Effector memory CD8-positive, alpha-beta T cell (primary cell): ENCODE data around the gene KCP.
"Not testable (repeated sequence)": the region's sequence is repeated elsewhere in the genome, so short reads cannot be mapped to it uniquely, and the experiment has no call there.

Experiments
- ATAC-seq: fragments of 150-1000 bp; cut with Tn5 transposase; replicated peaks from 2 replicates; pipeline ENCODE4 v1.10.0; 2021; ENCODE audit warnings: mild to moderate bottlenecking, moderate library complexity
- DNase-seq, 3 experiments: peaks; one replicate each; pipeline ENCODE4 v3.0.0; 2021
- H3K27ac Mint-ChIP-seq, 2 donors: one replicate each; pipeline ENCODE4 v1.8.0; 2022; ENCODE audit warnings: mild to moderate bottlenecking in 2 of 2, mixed read lengths in 2 of 2, moderate library complexity in 2 of 2
- H3K27me3 Mint-ChIP-seq, 2 donors: one replicate each; pipeline ENCODE4 v1.8.0; 2022; ENCODE audit warnings: mixed read lengths in 2 of 2
- H3K36me3 Mint-ChIP-seq: one replicate; pipeline ENCODE4 v1.8.0; 2022; ENCODE audit warnings: mild to moderate bottlenecking, moderate library complexity, mixed read lengths; ENCODE audit not compliant: insufficient read depth
- H3K4me1 Mint-ChIP-seq, 2 donors: one replicate each; pipeline ENCODE4 v1.8.0; 2022; ENCODE audit warnings: low read depth in 2 of 2, mixed read lengths in 2 of 2
- H3K4me3 Mint-ChIP-seq, 2 donors: one replicate each; pipeline ENCODE4 v1.8.0; 2022; ENCODE audit warnings: mild to moderate bottlenecking in 2 of 2, mixed read lengths in 2 of 2, moderate library complexity in 2 of 2
- H3K9me3 Mint-ChIP-seq, 2 donors: one replicate each; pipeline ENCODE4 v1.8.0; 2022; ENCODE audit warnings: mixed read lengths in 2 of 2

Gene KCP

DNA sequence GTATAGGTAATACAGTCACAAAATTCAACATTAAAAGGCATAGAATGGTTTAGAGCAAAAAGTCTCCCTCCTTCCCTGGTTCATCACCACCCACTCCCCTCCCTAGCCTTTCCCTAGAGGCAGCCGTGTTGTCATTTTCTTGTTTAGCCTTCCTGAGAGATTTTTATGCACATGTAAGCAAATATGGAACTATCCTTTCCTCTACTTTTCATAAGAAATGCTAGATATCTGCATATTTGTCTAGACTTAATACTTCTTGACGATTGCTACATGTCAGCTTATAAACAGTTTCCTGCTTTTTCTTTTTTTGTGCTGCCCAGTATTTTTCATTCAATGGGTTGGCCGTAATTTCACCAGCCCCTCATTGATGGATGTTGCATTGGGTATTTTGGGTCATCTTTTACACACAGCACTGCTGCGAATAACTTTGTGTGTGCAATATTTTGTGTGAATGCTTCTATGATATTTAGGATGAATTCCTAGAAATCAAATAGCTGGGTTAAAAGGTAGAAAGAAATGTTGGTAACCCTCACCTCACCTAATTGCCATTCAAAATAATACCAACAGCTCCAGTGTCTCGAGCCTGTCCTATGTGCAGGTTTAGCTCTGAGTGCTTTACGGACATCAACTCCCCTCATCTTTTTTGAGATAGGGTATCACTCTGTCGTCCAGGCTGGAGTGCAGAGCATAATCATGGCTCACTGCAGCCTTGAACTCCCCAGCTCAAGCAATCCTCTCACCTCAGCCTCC is 34.2 kb upstream of the KCP start:
- peaks cover 14% of the 10 kb centered on the region for H3K36me3 Mint-ChIP-seq
- no peaks in the 10 kb centered on the region for H3K9me3 Mint-ChIP-seq
- DNase-seq (no peak), ATAC-seq (no peak)
- peaks cover 9 to 19% of the 10 kb centered on the region in 2 donors for H3K4me1 Mint-ChIP-seq
- H3K27me3 Mint-ChIP-seq = no peaks in the 10 kb centered on the region
- no peak overlapping the region for H3K27ac Mint-ChIP-seq
- H3K4me3 Mint-ChIP-seq = no peak overlapping the region

DNA sequence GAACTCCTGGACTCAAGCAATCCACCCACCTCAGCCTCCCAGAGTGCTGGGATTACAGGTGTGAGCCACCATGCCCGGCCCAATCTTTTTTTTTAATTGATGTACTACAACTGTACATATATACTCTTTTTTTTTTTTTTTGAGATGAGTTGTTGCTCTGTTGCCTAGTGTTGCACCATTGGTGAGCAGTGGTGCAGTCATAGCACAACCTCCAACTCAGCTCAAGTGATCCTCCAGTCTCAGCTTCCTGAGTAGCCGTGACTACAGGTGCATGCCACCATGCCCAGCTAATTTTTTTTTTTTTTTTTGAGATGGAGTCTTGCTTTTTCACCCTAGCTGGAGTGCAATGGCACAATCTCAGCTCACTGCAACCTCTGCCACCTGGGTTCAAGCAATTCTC is 32.7 kb upstream of the KCP start:
- not testable (repeated sequence) for H3K4me3 Mint-ChIP-seq, H3K9me3 Mint-ChIP-seq, H3K27ac Mint-ChIP-seq, DNase-seq, ATAC-seq, H3K27me3 Mint-ChIP-seq
- Mint-ChIP-seq H3K4me1 (peaks cover 14 to 23% of the 10 kb centered on the region in 2 donors), H3K36me3 (peaks cover 14% of the 10 kb centered on the region)

DNA sequence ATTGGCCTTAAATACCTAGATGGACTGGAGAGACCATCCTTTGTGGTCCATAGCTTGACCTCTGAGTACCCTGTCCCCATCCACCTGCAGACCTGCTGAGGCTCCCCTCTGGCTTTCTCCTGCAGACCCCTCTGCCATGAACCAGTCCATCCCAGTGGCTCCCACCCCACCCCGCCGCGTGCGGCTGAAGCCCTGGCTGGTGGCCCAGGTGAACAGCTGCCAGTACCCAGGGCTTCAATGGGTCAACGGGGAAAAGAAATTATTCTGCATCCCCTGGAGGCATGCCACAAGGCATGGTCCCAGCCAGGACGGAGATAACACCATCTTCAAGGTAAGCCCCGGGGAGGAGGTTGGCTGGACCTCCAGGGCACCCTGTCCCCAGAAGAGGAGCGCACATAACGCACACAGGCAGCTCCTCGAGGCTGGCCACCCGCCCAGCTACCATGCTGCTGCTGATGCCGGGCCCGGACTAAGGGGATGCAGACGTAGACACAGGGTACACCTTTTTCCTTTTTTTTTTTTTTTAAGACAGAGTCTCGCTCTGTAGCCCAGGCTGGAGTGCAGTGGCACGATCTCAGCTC is 31.5 kb upstream of the KCP start:
- H3K27ac Mint-ChIP-seq = peak overlapping the region in 1 of 2 donors; percentile 65
- no peaks in the 10 kb centered on the region for H3K9me3 Mint-ChIP-seq
- H3K4me3 Mint-ChIP-seq = no peak overlapping the region
- H3K36me3 Mint-ChIP-seq = peaks cover 15% of the 10 kb centered on the region
- ATAC-seq (no peak), DNase-seq (no peak)
- H3K27me3 Mint-ChIP-seq = peaks cover 5 to 15% of the 10 kb centered on the region in 2 donors
- H3K4me1 Mint-ChIP-seq = peaks cover 18 to 27% of the 10 kb centered on the region in 2 donors

DNA sequence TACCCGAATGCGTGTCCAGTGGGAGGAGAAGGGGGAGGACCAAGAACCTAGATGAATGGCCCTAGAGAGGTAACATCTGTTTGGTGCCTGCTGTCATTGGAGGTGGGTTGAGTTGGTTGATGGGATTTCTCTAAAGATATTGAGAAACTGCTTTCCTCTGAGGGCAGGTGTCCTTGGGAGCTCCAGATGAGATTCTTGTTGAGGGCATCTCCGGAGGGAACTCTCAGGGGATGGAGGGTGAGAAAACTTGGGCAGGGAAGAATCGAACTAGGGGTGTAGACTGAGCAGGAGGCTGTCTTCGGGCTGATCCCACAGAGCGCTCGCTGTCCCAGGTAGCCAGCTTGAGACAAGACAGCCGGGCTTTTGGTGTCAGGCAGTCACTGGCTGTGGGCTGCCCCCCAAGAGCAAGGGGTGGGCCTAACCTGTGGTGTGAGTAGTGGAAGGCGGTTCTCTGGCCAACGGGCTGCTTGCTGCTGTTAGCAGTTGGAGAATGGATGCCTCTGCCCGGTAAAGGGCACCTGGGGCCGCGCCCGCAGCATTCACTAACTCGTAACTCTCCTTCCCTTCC is 30.9 kb upstream of the KCP start:
- Mint-ChIP-seq H3K4me1 (peaks cover 21 to 29% of the 10 kb centered on the region in 2 donors), H3K4me3 (peak overlapping the region; percentile 30 to 80), H3K36me3 (peaks cover 18% of the 10 kb centered on the region), H3K9me3 (no peaks in the 10 kb centered on the region), H3K27ac (peak overlapping the region; percentile 40 to 65), H3K27me3 (peaks cover 9 to 22% of the 10 kb centered on the region in 2 donors)
- DNase-seq = no peak
- no peak for ATAC-seq

DNA sequence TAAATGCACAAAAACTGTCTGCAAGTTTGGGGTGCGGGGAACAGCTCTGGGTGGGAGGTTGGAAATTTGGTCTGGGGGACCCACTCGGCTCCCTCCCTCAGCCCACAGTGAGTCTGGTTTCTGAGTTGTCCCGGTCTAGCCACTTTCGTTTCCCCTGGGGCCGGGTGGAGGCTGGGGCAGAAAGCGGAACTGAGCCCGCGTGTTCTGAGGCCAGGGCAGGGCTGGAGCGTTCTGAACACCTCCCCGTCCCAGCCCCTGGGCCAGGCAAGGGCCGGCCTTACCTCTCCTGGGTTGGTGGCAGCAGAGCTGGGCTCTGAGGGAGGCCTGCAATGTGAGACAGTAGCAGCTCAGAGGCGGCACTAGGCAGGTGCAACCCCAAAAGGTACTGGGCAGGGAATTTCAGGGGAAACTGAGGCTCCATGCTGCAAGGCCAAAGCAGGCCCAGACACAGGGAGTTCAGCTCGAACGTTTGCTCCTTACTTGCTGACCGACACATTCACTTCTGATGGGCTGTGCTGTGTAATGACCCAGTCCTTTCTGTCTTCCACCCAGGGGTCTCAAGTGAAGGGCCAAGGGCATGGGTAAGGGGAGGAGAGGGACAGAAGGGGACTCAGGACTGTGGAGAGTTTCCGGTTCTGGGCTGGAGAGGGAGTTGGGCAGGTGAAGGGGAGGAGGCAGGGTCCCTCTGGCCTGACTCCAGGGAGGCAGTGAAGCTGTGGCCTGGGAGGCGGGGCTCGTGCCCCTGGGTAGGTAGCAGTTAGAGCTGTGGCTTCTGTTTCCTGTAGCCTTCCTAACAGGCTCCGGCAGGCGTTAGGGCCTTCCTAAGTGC is 30.2 kb upstream of the KCP start:
- H3K36me3 Mint-ChIP-seq = peaks cover 18% of the 10 kb centered on the region

DNA sequence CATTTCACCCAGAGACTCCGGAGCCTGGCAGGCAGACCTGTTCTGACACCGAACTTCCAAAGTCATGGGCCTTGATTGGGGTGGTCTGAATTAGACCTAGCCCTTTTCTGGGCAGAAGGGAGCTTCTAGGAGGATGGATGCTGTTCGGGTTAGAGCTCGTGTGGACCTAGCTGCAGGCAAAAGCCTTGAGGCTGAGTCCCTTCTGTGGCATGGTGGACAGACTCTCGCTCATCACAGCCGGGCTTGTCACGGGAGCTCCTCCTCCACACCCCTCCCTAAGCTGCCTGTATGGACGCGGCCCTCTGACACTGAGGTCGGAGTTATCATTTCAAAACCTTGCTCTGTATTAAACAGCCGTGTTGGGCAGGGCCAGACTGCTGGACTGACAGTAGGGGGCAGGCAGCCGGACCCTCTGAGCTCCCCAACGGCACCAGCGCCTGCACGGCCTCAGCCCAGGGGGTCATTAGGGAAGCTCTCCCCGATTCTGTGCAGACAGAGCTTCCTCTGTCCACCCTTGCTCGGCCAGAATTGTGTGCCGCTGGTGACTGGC is 29.4 kb upstream of the KCP start:
- H3K4me1 Mint-ChIP-seq = peaks cover 21 to 29% of the 10 kb centered on the region in 2 donors
- H3K27ac Mint-ChIP-seq = peak overlapping the region in 1 of 2 donors; percentile 65
- ATAC-seq (no peak), DNase-seq (no peak)
- no peaks in the 10 kb centered on the region for H3K9me3 Mint-ChIP-seq
- H3K36me3 Mint-ChIP-seq = peaks cover 11% of the 10 kb centered on the region
- peak overlapping the region; percentile 80 to 88 for H3K4me3 Mint-ChIP-seq
- H3K27me3 Mint-ChIP-seq = peaks cover 9 to 22% of the 10 kb centered on the region in 2 donors

More for the DNA sequence above, 30.2 kb upstream of the KCP start:
- Mint-ChIP-seq H3K4me1 (peaks cover 21 to 29% of the 10 kb centered on the region in 2 donors), H3K27ac (peak overlapping the region; percentile 40 to 65), H3K27me3 (peaks cover 9 to 22% of the 10 kb centered on the region in 2 donors), H3K9me3 (no peaks in the 10 kb centered on the region), H3K4me3 (peak overlapping the region; percentile 30 to 80)
- ATAC-seq (peak; percentile 40), DNase-seq (no peak)

DNA sequence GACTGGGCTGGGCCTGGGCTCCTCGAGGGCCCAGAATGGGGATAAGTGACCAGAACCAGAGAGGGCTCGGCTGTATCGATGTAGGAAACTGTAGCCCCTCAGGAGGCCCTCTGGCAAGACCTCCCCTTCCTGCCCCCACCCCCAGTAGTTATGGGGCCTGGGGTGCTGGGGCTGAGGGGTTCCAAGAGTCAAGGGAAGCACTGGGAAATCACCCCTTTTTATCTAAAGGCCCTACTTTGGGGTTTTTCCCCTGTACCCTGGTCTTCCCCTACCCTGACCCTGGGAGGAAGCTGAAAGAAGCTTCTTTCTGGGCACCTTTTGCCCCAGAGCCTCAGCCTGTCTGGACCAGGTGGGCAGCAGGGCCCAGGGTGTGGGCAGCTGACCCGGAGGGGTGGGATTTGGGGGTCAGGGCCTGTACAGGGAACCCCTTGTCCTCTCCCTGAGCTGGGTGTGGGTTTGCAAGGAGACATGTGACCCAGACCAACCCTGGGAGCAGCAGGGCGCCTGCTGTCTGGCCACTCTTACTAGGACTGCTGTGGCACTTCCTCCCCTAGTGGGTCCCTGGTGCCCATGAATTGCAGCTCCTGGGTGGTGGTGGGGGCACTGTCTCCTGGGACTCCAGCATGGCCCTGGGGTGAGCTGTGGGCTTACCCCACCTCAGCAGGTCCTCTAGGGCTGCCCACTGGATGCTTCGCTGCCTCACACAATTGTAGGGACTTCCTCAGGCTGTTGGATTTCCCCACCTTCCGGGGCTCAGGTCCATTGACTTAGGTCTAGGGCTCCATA is 28.8 kb upstream of the KCP start:
- Mint-ChIP-seq H3K36me3 (peaks cover 11% of the 10 kb centered on the region), H3K4me1 (peaks cover 21 to 29% of the 10 kb centered on the region in 2 donors), H3K27ac (peak overlapping the region in 1 of 2 donors; percentile 65), H3K4me3 (peak overlapping the region; percentile 80 to 88), H3K27me3 (peaks cover 9 to 22% of the 10 kb centered on the region in 2 donors), H3K9me3 (no peaks in the 10 kb centered on the region)
- ATAC-seq = peak; percentile 57
- DNase-seq = no peak

DNA sequence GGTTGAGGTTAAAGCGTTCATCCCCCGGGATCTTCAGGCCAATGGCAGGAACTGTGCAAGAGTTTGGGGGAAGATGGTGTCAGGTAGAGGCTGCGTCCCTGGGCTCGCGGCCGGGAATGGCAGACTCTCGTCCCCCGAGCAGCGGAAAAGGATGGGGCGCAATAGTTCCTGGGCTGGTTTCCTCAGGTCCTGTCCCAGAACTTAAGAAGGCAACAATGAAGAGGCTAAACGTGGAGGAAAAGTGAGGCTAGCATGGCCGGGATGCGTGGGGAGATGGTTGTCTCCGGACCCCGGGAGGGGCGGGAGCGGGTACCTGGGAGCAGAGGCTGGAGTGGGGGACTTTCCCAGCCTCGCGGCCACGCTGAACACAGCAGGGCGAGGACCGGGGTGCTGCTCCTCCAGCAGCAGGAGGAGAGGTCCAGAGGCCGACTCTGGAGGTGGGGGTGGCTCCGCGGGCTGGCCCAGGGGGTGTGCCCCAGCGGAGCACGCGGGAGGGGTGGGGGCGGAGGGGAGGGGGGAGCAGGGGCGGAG is 28.1 kb upstream of the KCP start:
- H3K4me3 Mint-ChIP-seq = peak overlapping the region; percentile 80 to 88
- no peaks in the 10 kb centered on the region for H3K9me3 Mint-ChIP-seq
- peaks cover 9 to 22% of the 10 kb centered on the region in 2 donors for H3K27me3 Mint-ChIP-seq
- H3K4me1 Mint-ChIP-seq = peaks cover 21 to 29% of the 10 kb centered on the region in 2 donors
- H3K36me3 Mint-ChIP-seq = peaks cover 11% of the 10 kb centered on the region
- ATAC-seq (peak; percentile 38), DNase-seq (no peak)
- H3K27ac Mint-ChIP-seq = peak overlapping the region; percentile 65 to 89

DNA sequence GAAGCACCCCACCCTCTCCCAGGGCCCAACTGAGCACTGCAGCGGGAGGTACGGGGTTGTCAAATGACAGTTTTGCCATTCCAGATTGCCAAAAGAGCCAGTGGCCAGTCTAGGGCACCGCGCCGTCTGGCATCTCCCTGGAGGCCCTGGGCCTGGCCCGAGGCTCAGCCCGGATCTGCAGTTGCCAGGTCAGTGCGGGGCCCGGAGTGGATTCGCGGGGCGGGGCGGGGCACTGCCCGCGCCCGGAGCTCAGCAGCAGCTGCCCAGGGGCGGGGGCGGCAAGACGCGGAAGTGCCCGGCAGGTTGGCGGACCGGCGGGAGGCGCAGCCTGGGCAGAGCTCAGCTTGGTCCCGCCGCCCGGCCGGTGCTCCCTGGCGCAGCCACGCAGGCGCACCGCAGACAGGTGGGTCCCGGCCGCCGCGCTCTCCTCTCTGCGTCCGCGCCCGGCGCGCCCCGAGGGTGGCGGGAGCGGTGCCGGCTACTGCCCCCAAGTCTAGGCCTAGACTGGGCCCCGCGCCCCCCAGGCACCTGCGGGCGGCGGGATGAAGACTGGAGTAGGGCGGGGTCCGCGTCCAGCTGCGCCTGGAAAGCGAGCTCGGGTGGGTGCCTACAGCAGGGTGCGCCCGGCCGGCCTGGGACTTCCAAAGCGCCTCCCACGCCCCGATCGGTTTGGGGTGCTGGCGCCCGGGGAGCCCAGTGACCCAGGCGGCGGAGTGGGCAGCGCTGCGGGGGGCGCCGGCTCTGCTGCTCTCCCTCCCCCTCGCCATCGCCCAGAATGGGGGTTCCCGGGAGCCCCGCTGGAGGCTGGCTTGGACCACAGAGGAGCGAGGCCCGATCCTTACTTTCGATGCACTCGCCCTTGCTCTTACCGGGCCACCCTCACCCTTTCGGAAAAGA is 27.4 kb upstream of the KCP start, which contains the start of gene IRF5:
Gene IRF5, plus strand, starts transcription at position 281 of the 897 bp plus-strand sequence. CDS start 4,155 bp downstream, outside the sequence.
- peak within 1 kb of the TSS; percentile 65 to 89 for H3K27ac Mint-ChIP-seq
- peaks cover 11% of the 10 kb centered on the region for H3K36me3 Mint-ChIP-seq
- DNase-seq (no peak), ATAC-seq (peak; percentile 21)
- no peaks in the 10 kb centered on the region for H3K9me3 Mint-ChIP-seq
- peak within 1 kb of the TSS; percentile 80 to 88 for H3K4me3 Mint-ChIP-seq
- peaks cover 9 to 22% of the 10 kb centered on the region in 2 donors for H3K27me3 Mint-ChIP-seq
- peaks cover 27 to 35% of the 10 kb centered on the region in 2 donors for H3K4me1 Mint-ChIP-seq

DNA sequence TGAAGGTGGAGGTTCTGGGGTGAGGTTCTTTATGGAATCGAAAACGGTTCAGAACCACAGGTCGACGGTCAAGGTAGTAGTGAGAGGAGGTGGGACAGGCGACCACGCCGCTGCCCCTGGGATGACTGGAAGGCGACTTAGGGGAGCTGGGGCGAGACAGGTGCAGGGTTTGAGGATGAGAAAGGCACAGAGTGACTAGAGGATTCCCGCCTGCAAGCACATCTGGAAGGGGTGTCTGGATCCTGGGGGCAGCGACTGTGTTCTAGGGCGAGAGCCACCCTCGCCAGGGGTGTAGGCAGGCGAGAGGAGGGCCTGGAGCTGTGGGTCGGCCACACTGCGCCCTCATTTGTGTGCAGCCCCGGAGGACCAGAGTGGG is 26.8 kb upstream of the KCP start:
- H3K9me3 Mint-ChIP-seq = no peaks in the 10 kb centered on the region
- ATAC-seq (no peak), DNase-seq (no peak)
- peak overlapping the region; percentile 12 to 61 for H3K27ac Mint-ChIP-seq
- peaks cover 27 to 41% of the 10 kb centered on the region in 2 donors for H3K4me1 Mint-ChIP-seq
- H3K36me3 Mint-ChIP-seq = peaks cover 11% of the 10 kb centered on the region
- peaks cover 9 to 22% of the 10 kb centered on the region in 2 donors for H3K27me3 Mint-ChIP-seq
- peak overlapping the region; percentile 80 to 88 for H3K4me3 Mint-ChIP-seq

DNA sequence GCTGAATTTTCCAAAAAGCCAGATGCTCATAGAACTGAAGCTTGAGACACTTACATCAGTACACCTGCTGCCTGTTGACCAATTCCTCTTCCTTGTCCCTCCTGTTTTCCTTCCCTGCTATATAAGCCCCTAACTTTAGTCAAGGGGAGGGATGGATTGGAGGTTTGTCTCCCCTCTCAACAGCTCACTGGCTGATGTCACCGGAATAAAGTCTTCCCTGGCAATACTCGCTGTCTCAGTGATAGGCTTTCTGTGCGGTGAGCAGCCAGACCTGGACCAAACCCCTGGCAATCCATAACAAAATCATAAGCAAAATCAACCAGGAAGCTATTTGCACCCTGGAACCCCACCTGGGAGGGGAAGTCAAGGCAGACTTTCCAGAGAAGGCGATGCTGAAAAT is 26.3 kb upstream of the KCP start:
- Mint-ChIP-seq H3K9me3 (no peaks in the 10 kb centered on the region), H3K27ac (peak overlapping the region; percentile 12 to 61), H3K4me1 (peaks cover 27 to 41% of the 10 kb centered on the region in 2 donors), H3K36me3 (peaks cover 11% of the 10 kb centered on the region), H3K4me3 (peak overlapping the region; percentile 80 to 88), H3K27me3 (peaks cover 9 to 22% of the 10 kb centered on the region in 2 donors)
- no peak for DNase-seq
- no peak for ATAC-seq
